CD4-positive, alpha-beta T cell treated with Interleukin-15 for 4 hours (primary cell): ENCODE measurements around the gene ACSF3.

ENCODE experiments used
- DNase-seq: peaks from one replicate; pipeline ENCODE4 v3.0.0-alpha.2; 2020; ENCODE audit warnings: low spot score

The ACSF3 gene

DNA sequence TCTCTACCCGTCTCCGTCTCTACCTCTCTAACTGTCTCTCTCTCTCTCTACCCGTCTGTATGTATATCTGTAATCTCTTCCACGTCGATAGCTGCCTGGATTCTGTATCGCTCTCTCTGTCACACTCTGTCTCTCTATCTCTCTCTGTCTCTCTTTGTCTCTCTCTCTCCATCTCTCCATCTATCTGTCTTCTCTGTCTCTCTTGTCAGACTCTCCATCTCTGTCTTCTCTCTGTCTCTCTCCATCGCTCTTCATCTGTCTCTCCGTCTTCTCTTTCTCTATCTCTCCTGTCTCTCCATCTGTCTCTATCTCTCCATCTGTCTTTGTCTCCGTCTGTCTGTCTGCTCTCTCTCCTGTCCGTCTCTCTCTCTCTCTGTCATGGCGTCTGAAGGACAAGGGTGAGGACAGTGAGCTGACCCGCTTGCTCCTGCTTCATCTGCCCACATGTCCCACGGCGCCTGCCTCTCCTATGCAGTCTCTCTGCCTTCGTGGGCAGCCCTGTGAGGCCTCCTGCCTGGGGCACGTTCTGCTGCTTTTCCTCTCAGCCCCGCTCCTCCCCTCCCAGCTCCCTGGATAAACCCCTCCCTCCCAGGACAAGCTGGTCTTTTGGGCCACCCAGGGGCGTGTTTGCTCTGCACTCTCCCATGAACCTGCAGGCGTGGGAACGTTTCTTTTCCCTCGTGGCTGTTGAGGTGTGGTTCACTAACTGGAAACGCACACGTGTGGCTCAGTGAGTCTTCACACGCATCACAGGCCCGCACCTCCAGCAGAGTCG is 18.9 kb downstream of the ACSF3 start:
- DNase-seq = no peak

DNA sequence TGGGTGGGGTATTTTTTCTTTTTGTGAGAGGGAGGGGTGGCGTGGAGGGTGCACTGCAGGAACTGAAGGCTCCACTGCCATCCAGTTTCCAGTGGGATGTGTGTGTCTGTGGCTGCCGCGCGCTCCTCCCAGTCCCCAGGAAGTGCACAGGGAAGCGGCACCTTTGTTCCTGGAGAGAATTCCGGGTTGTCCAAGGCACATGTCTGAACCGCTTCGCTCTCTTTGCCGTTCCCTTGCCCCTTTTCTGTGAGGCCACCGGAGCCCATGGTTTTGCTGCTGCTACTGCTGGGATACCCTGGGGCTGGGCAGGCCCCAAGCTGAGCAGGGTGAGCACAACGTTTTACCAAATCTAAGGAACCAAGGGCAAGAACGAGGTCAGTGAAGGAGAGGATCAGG is 19.5 kb downstream of the ACSF3 start:
- DNase-seq = no peak

DNA sequence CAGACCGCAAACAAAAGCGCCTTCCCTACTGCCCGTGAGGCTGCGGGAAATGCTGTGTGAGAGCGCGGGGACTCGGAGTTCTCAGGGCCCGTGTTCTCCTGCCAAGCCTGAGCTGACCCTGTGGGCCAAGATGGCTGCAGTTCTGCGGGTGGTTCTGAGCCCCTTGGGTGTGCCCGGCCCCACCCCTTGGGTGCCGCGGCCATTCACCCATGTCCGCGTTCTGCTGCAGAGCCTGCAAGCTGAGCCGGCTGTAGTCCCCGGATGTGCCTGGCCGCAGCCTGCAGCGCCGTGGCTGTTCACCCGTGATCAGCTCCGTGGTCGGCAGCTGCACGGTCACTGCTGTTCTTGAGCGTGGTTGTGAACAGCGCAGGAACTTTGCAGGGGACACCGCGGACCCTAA is 20.0 kb downstream of the ACSF3 start:
- no peak for DNase-seq

DNA sequence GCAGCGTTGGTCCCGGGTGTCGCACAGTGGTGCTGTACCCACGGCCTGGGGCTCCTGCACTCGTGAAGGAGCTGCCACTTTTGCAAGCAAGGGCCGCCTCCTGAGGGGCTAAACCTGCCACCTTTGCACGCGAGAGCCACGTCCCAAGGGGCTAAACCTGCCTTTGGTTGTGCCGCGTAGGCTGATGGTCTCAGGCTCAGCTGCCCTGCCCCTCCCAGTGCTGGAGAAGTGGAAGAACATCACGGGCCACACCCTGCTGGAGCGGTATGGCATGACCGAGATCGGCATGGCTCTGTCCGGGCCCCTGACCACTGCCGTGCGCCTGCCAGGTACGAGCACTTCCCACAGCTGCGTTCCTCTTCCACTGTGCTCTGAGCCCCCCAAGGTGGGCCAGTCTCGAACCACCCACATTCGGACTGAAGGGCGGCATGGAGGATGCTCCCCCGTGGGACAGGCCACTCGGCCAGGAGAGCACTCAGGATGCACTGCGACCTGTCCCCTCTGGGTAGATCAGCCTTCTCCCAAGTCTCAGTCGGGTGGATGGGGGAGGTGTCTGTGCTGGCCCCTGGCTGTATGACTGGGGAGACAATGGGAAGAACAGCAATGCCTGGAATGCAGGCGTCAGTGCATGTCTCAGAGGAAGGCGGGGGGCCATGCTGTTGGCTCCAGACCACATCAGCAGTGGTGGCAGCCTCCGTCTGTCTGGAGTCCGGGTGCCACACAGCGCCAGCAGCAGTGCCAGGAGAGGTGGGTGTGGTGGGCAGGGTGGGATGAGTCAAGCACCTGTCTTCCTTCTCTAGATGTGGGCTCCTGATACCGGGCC is 20.7 kb downstream of the ACSF3 start:
- DNase-seq = peak; percentile 32

DNA sequence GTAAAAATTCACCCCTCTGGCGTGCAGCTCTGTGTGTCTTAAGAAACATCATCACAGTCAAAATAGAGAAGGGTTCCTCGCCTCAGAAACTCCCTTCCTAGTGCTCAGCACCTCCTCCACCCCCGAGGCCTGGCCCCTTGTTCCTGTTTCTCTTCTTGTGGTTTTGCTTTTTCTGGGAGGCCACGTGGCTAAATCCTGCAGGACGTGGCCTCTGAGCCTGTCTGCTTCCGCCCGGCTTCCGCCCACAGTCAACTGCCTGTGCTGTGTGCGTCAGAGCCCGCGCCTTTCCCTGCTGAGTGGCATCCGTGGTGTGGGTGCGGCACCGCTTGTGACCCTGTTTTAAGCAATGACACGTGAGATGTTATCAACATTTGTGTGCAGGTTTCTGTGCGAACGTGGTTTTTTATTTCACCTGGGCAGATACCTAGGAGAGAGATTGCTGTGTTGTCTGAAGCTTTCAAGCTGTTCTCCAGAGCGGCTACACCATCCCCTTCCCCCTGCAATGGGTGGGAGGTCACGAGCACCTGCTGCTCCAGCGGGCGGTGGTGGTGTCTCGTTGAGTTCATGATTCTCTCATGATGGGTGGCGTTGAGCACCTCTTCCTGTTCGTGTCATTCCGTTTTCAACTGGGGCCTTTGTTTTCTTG is 21.7 kb downstream of the ACSF3 start:
- DNase-seq = peak; percentile 90

DNA sequence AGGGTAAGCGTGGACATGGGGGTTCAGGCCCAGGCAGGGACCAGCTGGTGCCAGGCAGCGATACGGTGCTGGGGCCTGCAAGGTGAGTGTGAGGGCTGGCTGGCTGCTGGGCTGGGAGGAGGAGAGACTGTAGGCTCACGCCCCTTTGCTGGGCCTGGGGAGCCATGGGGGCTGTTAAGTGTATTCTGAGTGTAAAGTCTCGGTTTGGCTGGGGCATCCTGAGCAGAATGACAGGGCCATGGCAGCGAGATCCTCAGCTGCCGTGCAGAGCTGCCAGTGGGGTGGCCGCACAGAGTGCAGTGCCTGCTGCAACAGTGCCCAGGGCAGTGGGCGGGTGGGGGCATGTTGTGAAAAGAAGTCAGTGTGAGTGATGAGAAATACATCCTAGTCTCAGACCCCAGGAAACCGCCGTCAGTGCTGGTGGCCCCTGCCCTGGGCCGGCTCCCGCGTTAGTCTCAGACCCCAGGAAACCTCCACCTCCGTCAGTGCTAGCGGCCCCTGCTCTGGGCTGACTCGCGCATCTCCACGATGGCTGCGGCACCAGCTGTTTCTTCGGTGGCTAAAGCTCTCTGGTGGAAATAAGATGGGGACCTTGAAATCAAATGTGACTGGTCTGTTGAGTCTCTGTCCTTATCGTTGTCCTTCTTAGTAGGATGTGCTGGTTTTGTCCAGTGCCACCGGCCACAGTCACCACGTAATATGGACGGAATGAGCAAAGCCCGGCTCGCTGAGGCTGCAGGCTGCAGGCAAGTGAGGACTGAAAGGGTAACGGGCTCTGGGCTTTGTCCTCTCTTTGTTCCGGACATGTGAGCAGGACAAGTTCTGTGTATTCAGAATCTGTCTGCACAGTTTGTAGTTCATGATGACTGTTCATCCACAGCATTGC is 22.9 kb downstream of the ACSF3 start:
- DNase-seq = no peak

DNA sequence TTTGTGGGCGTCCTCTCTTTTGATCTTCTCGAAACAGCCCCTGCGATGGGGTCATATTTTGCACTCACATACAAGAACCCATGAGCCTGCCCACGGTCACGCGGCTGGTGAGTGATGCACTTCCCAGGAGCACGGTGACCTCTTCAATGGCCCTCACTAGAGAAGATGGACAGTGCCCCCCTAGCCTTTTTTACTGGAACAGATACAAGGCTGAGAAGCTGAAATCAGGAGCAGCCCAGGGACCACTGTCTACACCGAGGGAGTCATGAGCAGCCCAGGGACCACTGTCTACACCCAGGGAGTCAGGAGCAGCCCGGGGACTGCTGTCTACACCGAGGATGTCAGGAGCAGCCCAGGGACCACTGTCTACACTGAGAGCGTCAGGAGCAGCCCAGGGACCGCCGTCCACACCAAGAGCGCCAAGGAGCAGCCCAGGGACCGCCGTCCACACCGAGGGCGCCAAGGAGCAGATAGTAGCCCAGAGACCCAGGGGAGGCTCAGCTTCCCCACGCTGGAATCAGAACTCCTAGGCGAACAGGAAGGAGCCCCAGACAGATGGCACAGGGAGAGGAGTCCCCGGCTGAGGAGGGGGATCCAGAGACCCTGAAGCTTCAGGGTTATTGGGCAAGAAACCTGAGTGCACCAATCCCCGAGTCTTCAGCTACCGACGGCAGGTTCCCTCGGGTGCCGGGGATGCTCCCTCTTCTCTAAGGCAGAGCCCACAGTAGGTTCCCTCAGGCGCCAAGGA is 23.7 kb downstream of the ACSF3 start:
- no peak for DNase-seq

DNA sequence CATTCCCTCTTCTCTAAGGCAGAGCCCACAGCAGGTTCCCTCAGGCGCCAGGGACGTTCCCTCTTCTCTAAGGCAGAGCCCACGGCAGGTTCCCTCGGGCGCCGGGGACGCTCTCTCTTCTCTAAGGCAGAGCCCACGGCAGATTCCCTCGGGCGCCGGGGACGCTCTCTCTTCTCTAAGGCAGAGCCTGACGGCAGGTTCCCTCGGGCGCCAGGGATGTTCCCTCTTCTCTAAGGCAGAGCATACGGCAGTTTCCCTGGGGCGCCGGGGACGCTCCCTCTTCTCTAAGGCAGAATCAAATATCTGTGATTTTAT is 24.3 kb downstream of the ACSF3 start:
- DNase-seq = no peak

DNA sequence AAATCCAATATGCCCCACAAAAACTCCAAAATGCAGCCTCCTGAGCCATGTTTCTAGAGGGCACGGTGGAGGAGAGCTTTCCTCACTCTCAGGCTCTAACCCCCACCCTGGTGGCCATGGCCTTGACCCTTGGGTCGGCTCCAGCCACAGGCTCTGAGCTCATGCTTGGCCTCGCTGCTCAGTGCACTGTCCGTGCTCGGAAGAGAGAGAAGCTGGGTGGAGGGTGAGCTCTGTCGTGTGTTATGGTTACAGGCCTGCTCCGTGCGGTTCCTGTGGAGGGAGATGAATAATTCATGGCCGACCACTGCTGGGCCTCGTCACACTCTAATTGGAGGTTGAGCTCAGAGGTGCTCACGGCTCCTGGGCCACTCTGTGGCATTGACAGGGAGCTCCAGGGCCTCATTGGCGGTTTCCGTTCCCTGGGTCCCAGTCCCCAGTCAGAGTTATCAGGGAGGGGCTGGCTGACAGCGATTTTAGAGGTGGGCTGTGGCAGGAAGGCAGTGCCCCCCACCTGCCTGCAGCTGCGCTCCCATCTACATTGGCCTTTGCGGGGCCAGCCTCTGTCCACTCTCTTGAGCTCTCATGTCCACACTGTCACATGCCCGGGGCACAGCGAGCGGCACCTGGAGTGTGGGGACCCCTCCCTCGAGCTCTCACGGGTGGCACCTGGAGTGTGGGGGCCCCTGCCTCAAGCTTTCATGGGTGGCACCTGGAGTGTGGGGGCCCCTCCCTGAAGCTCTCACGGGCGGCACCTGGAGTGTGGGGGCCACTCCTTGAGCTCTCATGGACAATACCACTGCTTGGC is 24.9 kb downstream of the ACSF3 start:
- no peak for DNase-seq

DNA sequence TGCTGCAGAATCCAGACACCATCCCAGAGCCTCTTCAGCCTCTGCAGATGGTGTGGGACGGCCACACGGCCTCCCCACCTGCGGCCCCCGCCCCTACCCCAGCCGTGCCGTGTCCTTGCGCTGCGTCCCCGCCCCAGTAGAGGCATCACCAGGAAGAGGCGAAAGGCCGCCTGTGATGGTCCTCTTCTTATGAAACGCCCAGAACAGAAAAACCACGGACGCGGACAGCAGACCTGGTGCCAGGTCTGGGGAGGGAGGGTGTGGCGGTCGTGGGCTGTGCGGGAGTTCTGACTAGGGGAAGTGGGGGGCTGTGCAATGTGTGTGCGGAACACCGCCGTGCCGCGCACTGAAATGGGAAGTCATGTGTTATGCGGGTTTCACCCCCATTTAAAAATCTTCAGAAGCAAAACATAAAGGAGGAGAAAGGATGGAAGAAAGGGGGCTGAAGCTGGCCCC is 25.5 kb downstream of the ACSF3 start:
- DNase-seq = no peak

DNA sequence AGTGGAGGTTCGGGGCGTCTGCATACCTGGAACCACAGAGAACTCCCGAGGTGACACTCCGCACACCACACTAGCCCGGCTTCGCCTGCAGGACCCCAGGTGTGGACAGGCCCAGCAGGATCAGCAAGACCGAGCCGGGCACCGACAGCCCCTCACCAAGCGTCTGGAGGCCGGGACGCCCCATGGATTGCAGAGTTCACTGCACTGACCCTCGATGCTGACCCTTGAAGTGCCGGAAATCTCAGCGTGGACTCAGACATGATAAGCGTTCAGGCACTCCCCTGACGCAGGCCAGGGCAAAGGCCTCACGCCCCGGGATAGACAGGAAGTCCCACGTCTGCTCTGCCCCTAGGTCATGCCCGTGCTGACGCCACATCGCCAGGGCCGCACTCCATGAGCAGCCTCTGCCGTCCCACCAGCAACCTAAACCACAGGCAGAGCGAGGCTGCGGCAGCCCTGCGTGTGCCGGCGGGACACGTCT is 26.0 kb downstream of the ACSF3 start:
- no peak for DNase-seq

DNA sequence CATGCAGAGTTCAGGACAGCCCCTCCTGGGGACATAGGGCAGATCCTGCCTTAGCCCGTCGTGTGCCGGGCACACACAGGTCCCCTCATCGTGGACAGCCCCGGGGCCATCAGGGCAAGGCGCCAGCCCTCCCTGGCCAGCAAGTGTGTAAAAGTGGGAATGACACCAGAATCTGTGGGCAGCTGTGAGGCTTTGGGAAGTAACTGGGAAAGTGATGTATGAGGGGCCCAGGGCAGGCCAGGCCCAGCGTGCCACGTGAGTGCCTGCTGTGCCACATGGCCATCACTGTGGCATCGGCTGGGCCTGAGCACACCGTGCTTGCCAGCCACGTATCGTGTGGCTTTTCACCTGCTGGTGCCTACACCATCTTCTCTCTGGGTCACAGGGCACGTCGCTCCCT is 26.6 kb downstream of the ACSF3 start:
- no peak for DNase-seq

DNA sequence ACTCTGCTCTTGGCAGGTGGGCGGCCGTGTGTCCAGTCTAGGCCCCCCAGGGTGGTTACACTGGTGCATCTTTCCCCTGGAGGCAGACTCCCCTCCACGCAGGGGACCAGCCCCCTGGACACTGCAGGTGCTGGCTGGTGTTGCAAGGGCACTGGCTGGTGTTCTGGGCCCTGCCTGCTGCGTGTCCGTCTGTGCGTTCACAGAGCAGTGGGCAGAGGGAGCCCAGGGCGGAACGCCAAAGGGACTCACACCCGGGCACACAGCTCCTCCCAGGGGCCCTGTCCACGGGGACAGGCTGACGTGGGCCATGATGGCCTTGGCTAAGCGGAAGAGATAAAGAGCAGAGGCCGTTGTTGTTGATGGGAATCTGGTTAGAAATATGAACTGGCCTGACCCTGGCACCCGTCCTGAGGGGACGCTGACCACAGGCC is 27.3 kb downstream of the ACSF3 start:
- DNase-seq = no peak

DNA sequence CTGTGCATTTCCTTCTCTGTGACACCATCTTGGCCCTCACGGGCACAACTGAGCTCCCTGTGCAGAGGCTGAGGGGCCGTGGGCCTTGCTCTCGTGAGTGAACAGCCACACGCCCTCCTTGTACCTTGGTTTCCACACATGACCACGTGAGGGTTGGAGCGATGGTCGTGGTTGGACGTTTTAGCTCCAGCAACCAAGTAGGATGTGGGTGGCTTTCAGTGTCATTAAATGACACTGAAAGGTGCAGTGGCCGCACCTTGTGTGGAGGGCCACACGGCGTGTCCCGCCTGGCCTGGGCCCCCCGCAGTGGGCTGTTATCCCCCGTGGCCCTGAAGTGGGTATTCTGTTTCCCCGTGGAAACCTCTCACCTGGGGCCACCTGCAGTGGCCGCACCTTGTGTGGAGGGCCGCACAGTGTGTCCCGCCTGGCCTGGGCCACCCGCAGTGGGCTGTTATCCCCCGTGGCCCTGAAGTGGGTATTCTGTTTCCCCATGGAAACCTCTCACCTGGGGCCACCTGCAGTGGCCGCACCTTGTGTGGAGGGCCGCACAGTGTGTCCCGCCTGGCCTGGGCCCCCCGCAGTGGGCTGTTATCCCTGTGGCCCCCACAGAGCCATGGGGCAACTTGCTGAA is 28.2 kb downstream of the ACSF3 start:
- DNase-seq = no peak

DNA sequence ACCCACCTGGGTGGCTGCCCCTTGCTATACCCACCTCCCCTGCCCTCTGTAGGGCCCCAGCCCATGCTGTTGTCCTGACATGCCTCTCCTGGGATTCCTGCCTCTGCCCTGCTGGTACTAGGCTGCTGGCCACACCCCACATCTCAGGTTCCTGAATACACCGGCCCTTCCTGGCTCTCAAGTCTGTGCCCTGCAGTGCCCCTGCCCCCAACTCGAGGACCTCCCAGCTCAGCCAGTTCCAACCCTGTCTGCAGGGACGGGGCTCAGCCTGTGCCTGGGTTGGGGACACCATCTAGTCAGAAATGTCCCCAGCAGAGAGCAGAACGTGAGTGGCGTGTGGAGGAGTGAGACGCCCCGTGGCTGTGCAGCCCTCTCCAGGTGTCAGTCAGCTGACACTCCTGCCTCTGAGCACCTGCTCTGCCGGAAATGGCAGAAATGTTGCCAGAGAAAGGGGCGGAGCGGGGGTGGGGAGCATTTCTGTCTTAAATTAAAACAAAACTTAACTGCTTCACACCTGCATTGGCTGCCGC is 28.7 kb downstream of the ACSF3 start:
- peak; percentile 66 for DNase-seq

DNA sequence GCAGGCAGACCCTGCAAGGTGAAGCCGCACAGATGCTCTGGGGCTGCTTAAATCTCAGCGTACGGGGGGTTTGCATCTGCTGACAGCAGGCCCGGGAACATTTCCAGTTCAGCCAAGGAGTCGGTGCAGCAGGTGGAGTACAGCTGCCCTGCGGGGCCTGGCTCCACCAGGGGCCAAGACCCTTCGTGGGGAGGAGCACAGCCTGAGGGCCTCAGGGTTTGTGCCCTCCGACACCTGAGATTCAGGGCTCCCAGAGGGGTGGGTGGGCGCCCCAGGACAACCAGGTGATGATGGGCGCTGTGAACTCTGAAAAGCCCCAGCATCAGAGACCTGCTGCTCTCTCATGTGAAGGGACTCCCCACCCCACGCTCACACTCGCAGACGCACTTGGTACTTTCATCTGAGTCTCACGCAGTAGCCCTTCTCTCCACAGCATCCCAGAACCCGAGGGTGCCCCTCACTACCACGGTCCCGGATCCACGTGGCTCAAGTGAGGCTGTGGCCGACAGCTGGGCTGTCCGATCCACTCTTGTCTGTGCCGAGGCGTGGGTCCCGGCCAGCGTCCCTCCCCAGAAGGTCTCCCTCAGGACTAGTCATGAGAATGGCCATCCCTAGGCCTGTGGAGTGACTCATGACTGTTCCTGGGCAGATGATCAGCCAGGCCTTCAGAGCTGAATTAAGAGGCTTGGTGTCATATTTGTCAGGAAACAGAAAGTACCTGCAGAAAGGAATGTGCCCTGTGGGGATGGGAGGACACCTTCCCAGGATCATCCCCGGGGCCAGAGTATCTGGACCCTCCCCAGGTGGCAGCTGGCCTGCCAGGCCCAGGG is 29.6 kb downstream of the ACSF3 start:
- DNase-seq = no peak

DNA sequence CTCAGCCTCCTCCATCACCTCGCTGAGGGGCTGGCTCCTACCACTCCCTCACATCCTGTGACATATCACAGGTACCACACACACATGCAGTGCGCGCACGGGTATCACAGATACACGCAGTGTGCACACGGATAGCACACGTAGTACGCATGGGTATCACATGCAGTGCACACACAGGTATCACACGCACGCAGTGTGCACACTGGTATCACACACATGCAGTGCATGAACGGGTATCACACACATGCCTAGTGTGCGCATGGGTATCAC is 30.1 kb downstream of the ACSF3 start:
- no peak for DNase-seq

DNA sequence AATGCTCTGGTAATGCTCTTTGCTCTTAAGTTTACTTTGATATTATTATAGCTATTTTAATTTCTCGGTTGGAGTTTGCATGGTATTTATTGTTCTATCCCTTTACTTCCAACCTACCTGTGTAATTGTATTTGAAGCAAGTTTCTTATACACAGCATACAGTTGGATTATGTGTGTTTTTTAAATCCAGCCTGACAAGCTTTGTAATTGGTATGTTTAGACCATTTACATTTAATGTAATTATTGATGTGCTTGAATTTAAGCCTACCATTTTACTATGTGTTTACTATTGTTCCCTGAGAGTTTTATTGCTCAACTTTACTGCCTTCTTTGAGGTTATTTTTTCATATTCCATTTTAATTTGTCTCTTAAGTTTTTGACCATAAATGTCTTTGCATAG is 35.7 kb downstream of the ACSF3 start:
- no peak for DNase-seq

DNA sequence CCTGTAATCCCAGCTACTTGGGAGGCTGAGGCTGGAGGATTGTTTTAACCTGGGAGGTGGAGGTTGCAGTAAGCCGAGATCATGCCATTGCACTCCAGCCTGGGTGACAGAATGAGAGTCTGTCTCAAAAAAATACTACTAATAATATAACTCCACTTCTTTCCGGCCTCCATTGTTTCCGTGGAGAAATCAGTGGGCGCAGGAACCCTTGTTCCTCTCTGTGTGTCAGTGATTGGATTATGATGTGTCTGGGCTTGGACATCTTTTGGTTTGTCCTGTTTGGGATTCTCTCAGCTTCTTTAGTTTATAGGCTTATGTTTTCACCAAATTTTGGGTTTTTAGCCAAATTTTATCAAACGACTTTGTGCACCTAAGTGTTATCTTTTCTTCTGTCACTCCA is 36.8 kb downstream of the ACSF3 start:
- DNase-seq = no peak
